ENCODE data around the gene TMEM72.

GRCh38 chr10:44956226-44956625 is 45.1 kb downstream of the TMEM72 start:
- TF ChIP-seq CTCF (IDR thresholded peaks at IDR 0.05) = no peak
- no peak for TF ChIP-seq POLR2AphosphoS5 (IDR thresholded peaks at IDR 0.05)
